ENCODE data around the gene RXFP4.
A peak's percentile ranks its signal among the peaks of the same experiment; 100 is the strongest.

The RXFP4 gene

DNA sequence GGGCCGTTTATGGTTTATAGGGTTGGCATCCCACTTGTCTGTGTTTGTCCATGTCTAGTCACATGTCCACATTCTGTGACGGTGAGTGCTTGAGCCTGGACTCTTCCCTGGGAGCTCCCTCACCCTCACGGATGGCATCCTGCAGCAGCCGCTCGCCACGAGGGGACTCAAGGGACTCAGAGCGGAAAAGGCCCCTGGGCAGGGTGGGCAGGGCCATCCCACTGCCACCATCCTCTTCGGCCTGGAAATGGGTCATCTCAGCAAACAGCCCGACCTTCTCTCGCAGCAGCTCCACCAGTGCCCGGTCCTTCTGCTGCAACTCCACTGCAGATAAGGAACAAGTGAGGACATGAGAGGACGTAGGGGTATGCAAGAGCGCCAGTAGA lies 11.1 kb downstream of the RXFP4 start:
- DNase-seq, result no peak
- no peaks in the 10 kb centered on the region for H3K9me3 ChIP-seq
- no peak overlapping the region for H3K27ac ChIP-seq
- TF ChIP-seq CTCF (IDR thresholded peaks at IDR 0.05), result no peak
- H3K4me1 ChIP-seq, result no peaks in the 10 kb centered on the region
- H3K27me3 ChIP-seq, result no peaks in the 10 kb centered on the region
- intact Hi-C loops (cut with DNase I; ENCODE audit: low total_unique reads), result no loop called here
- H3K36me3 ChIP-seq, result peaks cover 98 to 100% (median 100%) of the 10 kb centered on the region in 3 donors
- no peak overlapping the region for H3K4me3 ChIP-seq

- Histone ChIP-seq H3K4me1 (peaks cover 0 to 3% (median 0%) of the 10 kb centered on the region in 4 donors), H3K27ac (no peak overlapping the region), H3K9me3 (no peaks in the 10 kb centered on the region), H3K36me3 (peaks cover 99 to 100% (median 100%) of the 10 kb centered on the region in 3 donors), H3K27me3 (no peaks in the 10 kb centered on the region), H3K4me3 (no peak overlapping the region)
- DNase-seq, result no peak
- TF ChIP-seq CTCF (IDR thresholded peaks at IDR 0.05), result no peak
- intact Hi-C loops (cut with DNase I; ENCODE audit: low total_unique reads), result no loop called here
Measured at GRCh38 chr1:155954645-155955044, 13.2 kb downstream of the RXFP4 start.

DNA sequence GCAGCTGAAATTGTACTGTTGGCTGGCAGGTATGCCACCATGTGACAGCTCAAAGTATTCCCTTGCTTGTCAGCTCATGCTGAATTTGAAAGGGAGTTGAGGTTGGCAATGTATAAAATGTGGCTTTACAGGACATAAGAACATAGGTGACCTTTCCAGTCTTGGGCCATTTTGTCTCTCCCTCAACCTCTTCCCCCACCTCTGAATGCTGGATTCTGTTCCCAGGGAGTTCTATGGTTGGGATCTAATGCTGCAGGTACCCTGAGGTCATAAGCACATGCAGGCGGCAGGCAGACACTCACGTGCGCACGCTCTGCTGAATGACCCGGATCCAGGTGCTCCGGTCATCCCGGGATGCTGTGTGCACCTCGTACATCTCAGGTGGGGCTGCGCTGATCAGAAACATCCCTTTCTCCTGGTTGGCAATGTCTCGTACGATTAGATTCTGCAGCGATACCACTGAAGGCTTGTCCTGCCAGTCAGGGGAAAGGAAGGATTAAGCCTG lies 16.0 kb downstream of the RXFP4 start:
- TF ChIP-seq CTCF (IDR thresholded peaks at IDR 0.05), result no peak
- no peak for DNase-seq
- intact Hi-C loops (cut with DNase I; ENCODE audit: low total_unique reads), result no loop called here

GRCh38 chr1:155960081-155960745 lies 18.8 kb downstream of the RXFP4 start:
- Histone ChIP-seq H3K4me3 (no peak overlapping the region), H3K4me1 (peaks cover 0 to 41% (median 23%) of the 10 kb centered on the region in 4 donors), H3K27ac (peak overlapping the region; percentile 83 to 91), H3K9me3 (no peaks in the 10 kb centered on the region), H3K36me3 (peaks cover 72 to 99% (median 96%) of the 10 kb centered on the region in 3 donors), H3K27me3 (no peaks in the 10 kb centered on the region)
- intact Hi-C loops (cut with DNase I; ENCODE audit: low total_unique reads), result no loop called here
- no peak for TF ChIP-seq CTCF (IDR thresholded peaks at IDR 0.05)
- no peak for DNase-seq

More for the DNA sequence above, 16.0 kb downstream of the RXFP4 start:
- Histone ChIP-seq H3K4me3 (no peak overlapping the region), H3K27me3 (no peaks in the 10 kb centered on the region), H3K27ac (no peak overlapping the region), H3K9me3 (no peaks in the 10 kb centered on the region), H3K4me1 (peaks cover 0 to 31% (median 16%) of the 10 kb centered on the region in 4 donors), H3K36me3 (peaks cover 80 to 100% (median 98%) of the 10 kb centered on the region in 3 donors)

DNA sequence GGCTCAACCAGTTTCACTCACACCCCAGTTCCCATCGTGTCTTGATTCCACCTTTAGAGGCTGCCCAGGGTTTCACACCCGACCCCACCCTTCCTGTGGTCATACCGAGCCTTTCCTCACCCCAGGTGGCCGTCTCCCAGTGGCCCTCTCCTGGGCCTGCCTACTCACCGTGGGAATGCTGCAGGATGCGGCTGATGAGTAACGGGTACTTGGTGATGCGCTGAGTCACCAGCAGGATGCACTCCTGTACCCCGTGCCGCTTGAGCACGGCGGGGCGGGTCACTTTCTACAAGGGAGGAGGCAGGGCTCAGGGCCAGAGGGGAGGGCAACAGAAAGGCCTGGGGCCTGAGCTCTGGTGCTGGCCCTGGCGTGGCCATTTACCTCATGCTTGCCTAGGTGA lies 20.5 kb downstream of the RXFP4 start:
- Histone ChIP-seq H3K9me3 (no peaks in the 10 kb centered on the region), H3K27me3 (no peaks in the 10 kb centered on the region), H3K36me3 (peaks cover 72 to 99% (median 96%) of the 10 kb centered on the region in 3 donors), H3K4me1 (peaks cover 0 to 49% (median 25%) of the 10 kb centered on the region in 4 donors), H3K4me3 (no peak overlapping the region), H3K27ac (peak overlapping the region; percentile 83 to 91)
- intact Hi-C loops (cut with DNase I; ENCODE audit: low total_unique reads), result no loop called here
- peak; percentile 49 to 56 for TF ChIP-seq CTCF (IDR thresholded peaks at IDR 0.05)
- peak; percentile 86 to 97 for DNase-seq

Measured in tibial artery (tissue), 4 donors.